B cell (primary cell): ENCODE measurements around the gene SIGLEC8. TPM values are rescaled to one million over a fixed set of nuclear protein-coding genes. Genes with fewer than 3 reads are reported as not detected.

ENCODE experiments used
- ATAC-seq: fragments of 200-7000 bp; cut with Tn5 transposase; one replicate; pipeline ENCODE4 v1.10.0; 2021; ENCODE audit warnings: low read depth, mild to moderate bottlenecking, moderate number of reproducible peaks, moderate library complexity
- CTCF ChIA-PET: fragments of 350-600 bp; sonication (Branson Sonifier 250); formaldehyde crosslinking; loops from one replicate; lab custom pipeline; 2021; ENCODE audit warnings: antibody characterized with exemption, inconsistent platforms; lab: Charles Lee
- POLR2A ChIA-PET: fragments of 350-600 bp; sonication (Branson Sonifier 250); formaldehyde crosslinking; loops from one replicate; lab custom pipeline; 2021; ENCODE audit warnings: antibody characterized with exemption; lab: Charles Lee
- DNase-seq: peaks from one replicate; pipeline ENCODE4 v3.0.0; 2013
- H2AFZ ChIP-seq: 2 replicates; pipeline ENCODE4 v1.6.1; 2012; ENCODE audit warnings: mild to moderate bottlenecking, low read depth, low read length; ENCODE audit not compliant: insufficient read depth, poor library complexity, severe bottlenecking
- H3K27ac ChIP-seq, 2 donors: 1 replicate in 1 of 2; 2 replicates in 1 of 2; pipeline ENCODE4 v1.5.1; 2012 to 2013; ENCODE audit warnings: low read length in 2 of 2, mild to moderate bottlenecking in 2 of 2, moderate library complexity in 1 of 2
- H3K27me3 ChIP-seq, 4 experiments: fragments of 200-600 bp in 1 of 4; sonication (generic) in 1 of 4; replicated peaks in 1 of 4; 1 replicate in 2 of 4; 2 replicates in 2 of 4; pipeline versions ENCODE4 v1.6.1 to v1.7.0; 2013 to 2016; ENCODE audit warnings: low read length in 3 of 4, mild to moderate bottlenecking in 2 of 4, mixed read lengths in 1 of 4, moderate library complexity in 1 of 4; ENCODE audit not compliant: insufficient read depth in 4 of 4, control insufficient read depth in 3 of 4; ENCODE audit errors: control extremely low read depth in 1 of 4
- H3K36me3 ChIP-seq, 2 experiments: replicated peaks in 1 of 2; 1 replicate in 1 of 2; 2 replicates in 1 of 2; pipeline versions ENCODE4 v1.6.1 to v1.7.1; 2013; ENCODE audit warnings: low read length in 1 of 2; ENCODE audit not compliant: insufficient read depth in 2 of 2, control insufficient read depth in 1 of 2; ENCODE audit errors: control extremely low read depth in 1 of 2, extremely low read depth in 1 of 2
- H3K4me1 ChIP-seq, 2 donors: fragments of 200-600 bp in 1 of 2; sonication (generic) in 1 of 2; 1 replicate in 1 of 2; 2 replicates in 1 of 2; pipeline versions ENCODE4 v1.5.1 to v1.6.1; 2013 to 2017; ENCODE audit warnings: low read length in 2 of 2; ENCODE audit not compliant: control insufficient read depth in 2 of 2, insufficient read depth in 2 of 2
- H3K4me2 ChIP-seq: replicated peaks from 2 replicates; pipeline ENCODE3; 2012; ENCODE audit warnings: mild to moderate bottlenecking, low read depth, low read length; ENCODE audit not compliant: poor library complexity, severe bottlenecking
- H3K4me3 ChIP-seq, 5 experiments: fragments of 200-600 bp in 1 of 5; sonication (generic) in 1 of 5; 1 replicate in 3 of 5; 2 replicates in 2 of 5; pipeline versions ENCODE4 v1.5.1 to v1.7.0; 2011 to 2016; ENCODE audit warnings: low read length in 4 of 5, mild to moderate bottlenecking in 4 of 5, low read depth in 2 of 5, control low read depth in 1 of 5, moderate library complexity in 1 of 5; ENCODE audit not compliant: insufficient read depth in 1 of 5; ENCODE audit errors: control extremely low read depth in 1 of 5, extremely low read depth in 1 of 5
- H3K79me2 ChIP-seq: fragments of 200-600 bp; sonication (generic); one replicate; pipeline ENCODE4 v1.6.0; 2016; ENCODE audit warnings: low read length; ENCODE audit not compliant: control insufficient read depth, insufficient read depth
- H3K9ac ChIP-seq: fragments of 200-600 bp; sonication (generic); 2 replicates; pipeline ENCODE4 v1.6.1; 2017; ENCODE audit warnings: mild to moderate bottlenecking, low read length, moderate library complexity
- H3K9me3 ChIP-seq, 3 donors: one replicate each; pipeline versions ENCODE4 v1.6.1 to v1.7.1; 2013; ENCODE audit warnings: low read length in 2 of 3; ENCODE audit not compliant: control insufficient read depth in 2 of 3, insufficient read depth in 1 of 3; ENCODE audit errors: control extremely low read depth in 1 of 3
- H4K20me1 ChIP-seq: 2 replicates; pipeline ENCODE4 v1.6.0; 2012; ENCODE audit warnings: mild to moderate bottlenecking, low read length; ENCODE audit not compliant: insufficient read depth, control insufficient read depth, poor library complexity, severe bottlenecking
- H3K27ac Mint-ChIP-seq: one replicate; pipeline ENCODE4 v1.8.0; 2021; ENCODE audit warnings: mixed read lengths
- H3K27me3 Mint-ChIP-seq: one replicate; pipeline ENCODE4 v1.8.0; 2021; ENCODE audit warnings: mixed read lengths
- H3K4me1 Mint-ChIP-seq: one replicate; pipeline ENCODE4 v1.8.0; 2021; ENCODE audit warnings: mixed read lengths
- H3K4me3 Mint-ChIP-seq: one replicate; pipeline ENCODE4 v1.8.0; 2021; ENCODE audit warnings: mixed read lengths
- H3K9me3 Mint-ChIP-seq: one replicate; pipeline ENCODE4 v1.8.0; 2022; ENCODE audit warnings: mixed read lengths; ENCODE audit not compliant: insufficient read depth
- EZH2 ChIP-seq: IDR thresholded peaks from 2 replicates; pipeline ENCODE4 v1.6.1; 2012; ENCODE audit warnings: borderline replicate concordance, low read depth, mild to moderate bottlenecking, moderate library complexity, low read length; ENCODE audit not compliant: insufficient read depth, poor library complexity, severe bottlenecking
- WGBS: methylation state at CpG from one replicate; pipeline ENCODE4 v1.1.5; 2013; ENCODE audit warnings: missing lambda C conversion rate; ENCODE audit not compliant: insufficient coverage; 5-methylcytosine and 5-hydroxymethylcytosine counted together
- intact Hi-C: fragments of 100-400 bp; cut with micrococcal nuclease; formaldehyde crosslinking; loops from one replicate; pipeline ENCODE4 v1.10.0; 2022
- polyA plus RNA-seq: library from polyadenylated mRNA; depleted of rRNA; stranded (reverse); fragments of >200 nt; gene quantifications from 2 replicates; pipeline ENCODE4 v1.2.3, GENCODE V29; 2012
- total RNA-seq, 2 donors: library from RNA; stranded (reverse); fragments of 120-200 nt in 1 of 2; gene quantifications; 1 replicate in 1 of 2; 2 replicates in 1 of 2; pipeline versions ENCODE4 v1.2.3 to v1.2.4, GENCODE V29; 2013 to 2022
- TF ChIP-seq, protein P1 (sequence below): fragments of 200-600 bp; IDR thresholded peaks from one replicate; pipeline ENCODE4 v1.8.0; 2022; ENCODE audit warnings: antibody characterized with exemption, mild to moderate bottlenecking

SIGLEC8 gene
- total and polyA plus RNA-seq, 2 donors (not counting 1 experiment from before 2014, with no cell fraction given): not detected

DNA sequence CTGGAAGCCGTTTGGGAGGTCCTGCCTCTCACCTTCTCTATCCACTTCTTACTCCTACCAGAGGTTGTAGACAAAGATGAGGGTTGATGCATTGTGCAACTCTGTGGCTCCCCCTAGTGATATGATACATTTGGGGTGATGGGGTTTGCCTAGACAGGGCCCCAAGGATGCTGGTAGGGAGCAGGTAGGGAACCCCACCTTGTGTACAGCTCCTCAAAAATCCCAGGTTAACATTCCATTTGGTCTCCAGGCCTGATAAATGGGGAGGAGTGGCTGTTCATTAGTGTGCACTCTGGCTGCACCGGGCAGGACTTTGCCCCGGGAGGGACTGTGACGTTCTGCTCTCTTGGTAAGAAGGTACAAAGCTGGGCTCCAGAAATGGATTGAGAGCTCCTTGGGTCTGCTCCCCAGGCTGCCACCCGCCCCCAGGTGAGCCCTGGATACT lies 19.2 kb downstream of the SIGLEC8 start:
- no peaks in the 10 kb centered on the region for H4K20me1 ChIP-seq
- peaks cover 0 to 13% (median 1%) of the 10 kb centered on the region in 4 experiments for H3K27me3 ChIP-seq
- no peak overlapping the region for H3K4me3 ChIP-seq
- H3K27ac ChIP-seq: no peak overlapping the region
- peaks cover 32% of the 10 kb centered on the region for H3K4me1 Mint-ChIP-seq
- no peaks in the 10 kb centered on the region for H3K36me3 ChIP-seq
- H3K4me1 ChIP-seq: peaks cover 20 to 32% of the 10 kb centered on the region in 2 donors
- H3K79me2 ChIP-seq: no peaks in the 10 kb centered on the region
- no peak for TF ChIP-seq EZH2
- TF ChIP-seq, protein P1, sequence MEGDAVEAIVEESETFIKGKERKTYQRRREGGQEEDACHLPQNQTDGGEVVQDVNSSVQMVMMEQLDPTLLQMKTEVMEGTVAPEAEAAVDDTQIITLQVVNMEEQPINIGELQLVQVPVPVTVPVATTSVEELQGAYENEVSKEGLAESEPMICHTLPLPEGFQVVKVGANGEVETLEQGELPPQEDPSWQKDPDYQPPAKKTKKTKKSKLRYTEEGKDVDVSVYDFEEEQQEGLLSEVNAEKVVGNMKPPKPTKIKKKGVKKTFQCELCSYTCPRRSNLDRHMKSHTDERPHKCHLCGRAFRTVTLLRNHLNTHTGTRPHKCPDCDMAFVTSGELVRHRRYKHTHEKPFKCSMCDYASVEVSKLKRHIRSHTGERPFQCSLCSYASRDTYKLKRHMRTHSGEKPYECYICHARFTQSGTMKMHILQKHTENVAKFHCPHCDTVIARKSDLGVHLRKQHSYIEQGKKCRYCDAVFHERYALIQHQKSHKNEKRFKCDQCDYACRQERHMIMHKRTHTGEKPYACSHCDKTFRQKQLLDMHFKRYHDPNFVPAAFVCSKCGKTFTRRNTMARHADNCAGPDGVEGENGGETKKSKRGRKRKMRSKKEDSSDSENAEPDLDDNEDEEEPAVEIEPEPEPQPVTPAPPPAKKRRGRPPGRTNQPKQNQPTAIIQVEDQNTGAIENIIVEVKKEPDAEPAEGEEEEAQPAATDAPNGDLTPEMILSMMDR: peak; percentile 76
- intact Hi-C loops: loop anchor here (1.0 kb wide), 2 partner anchors 17 to 101 kb away; no protein-coding TSS in a partner anchor
- peaks cover 23% of the 10 kb centered on the region for H3K27me3 Mint-ChIP-seq
- H3K9ac ChIP-seq: no peak overlapping the region
- peak overlapping the region; percentile 32 for H3K27ac Mint-ChIP-seq
- no peak overlapping the region for H2AFZ ChIP-seq
- no peaks in the 10 kb centered on the region for H3K9me3 Mint-ChIP-seq
- CTCF ChIA-PET: interaction anchor here (1.3 to 9.7 kb wide), 11 partner anchors 8 to 221 kb away, joined by 3 to 112 read pairs (median 7); partner anchors contain the start of genes ETFB, SIGLEC10 and VSIG10L
- POLR2A ChIA-PET: no interaction called here
- 87% methylated on average over 4 of the region's 5 CpGs for WGBS
- H3K4me3 Mint-ChIP-seq: no peak overlapping the region
- H3K9me3 ChIP-seq: peaks cover 0 to 5% (median 0%) of the 10 kb centered on the region in 3 donors
- no peak overlapping the region for H3K4me2 ChIP-seq
- ATAC-seq (no peak), DNase-seq (peak; percentile 75)

DNA sequence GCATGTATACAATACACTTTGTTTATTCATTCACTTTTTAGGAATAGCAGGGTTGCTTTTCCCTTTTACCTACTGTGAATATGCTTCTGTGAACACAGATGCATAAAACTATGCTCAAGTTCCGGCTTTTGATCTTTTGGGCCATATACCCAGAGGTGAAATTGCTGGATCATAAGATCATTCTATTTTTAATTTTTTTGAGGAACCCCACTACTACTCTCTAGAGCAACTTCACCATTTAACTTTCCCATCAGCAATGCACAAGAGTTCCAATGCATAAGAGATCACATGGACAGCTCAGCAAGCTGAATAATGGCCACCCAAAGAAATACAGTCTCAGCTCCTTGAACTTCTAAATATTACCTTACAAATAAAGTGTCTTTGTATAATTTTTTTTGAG lies 23.8 kb downstream of the SIGLEC8 start:
- no peaks in the 10 kb centered on the region for H3K9me3 ChIP-seq
- WGBS: no CpG with 5 or more reads among the region's 1 CpG
- H3K27ac ChIP-seq: no peak overlapping the region
- H3K4me3 Mint-ChIP-seq: no peak overlapping the region
- no peaks in the 10 kb centered on the region for H3K9me3 Mint-ChIP-seq
- H3K27ac Mint-ChIP-seq: no peak overlapping the region
- no peak for DNase-seq
- no peak overlapping the region for H3K9ac ChIP-seq
- TF ChIP-seq, protein P1: no peak
- no peak for TF ChIP-seq EZH2
- CTCF ChIA-PET: interaction anchor here (1.0 to 9.7 kb wide), 3 partner anchors 15 to 227 kb away, joined by 3 to 112 read pairs (median 7); partner anchors contain the start of gene SIGLEC10
- intact Hi-C loops: no loop called here
- H3K36me3 ChIP-seq: no peaks in the 10 kb centered on the region
- no peak overlapping the region for H2AFZ ChIP-seq
- ATAC-seq: no peak
- no peaks in the 10 kb centered on the region for H4K20me1 ChIP-seq
- H3K79me2 ChIP-seq: no peaks in the 10 kb centered on the region
- H3K4me2 ChIP-seq: no peak overlapping the region
- POLR2A ChIA-PET: interaction anchor here (1.5 kb wide), 1 partner anchor 17 kb away, joined by 3 read pairs; the partner anchor contains the start of gene SIGLEC10
- peaks cover 6% of the 10 kb centered on the region for H3K4me1 Mint-ChIP-seq
- peaks cover 0 to 13% (median 0%) of the 10 kb centered on the region in 4 experiments for H3K27me3 ChIP-seq
- peaks cover 0 to 8% of the 10 kb centered on the region in 2 donors for H3K4me1 ChIP-seq
- H3K27me3 Mint-ChIP-seq: peaks cover 26% of the 10 kb centered on the region
- no peak overlapping the region for H3K4me3 ChIP-seq
